Spleen (tissue), 11 donors: ENCODE results near the gene CHST7. TPM values are rescaled to one million over a fixed set of nuclear protein-coding genes. Genes with fewer than 3 reads are reported as not detected.

Experiments used
- DNase-seq: peaks from one replicate; pipeline ENCODE4 v3.0.0-alpha.2; 2020
- H3K27ac ChIP-seq, 8 donors: fragments of 200-600 bp; sonication (generic) in 7 of 8; 1 replicate in 4 of 8; 2 replicates in 4 of 8; pipeline versions ENCODE4 v1.5.0 to v1.8.0; 2016 to 2021; ENCODE audit warnings: inconsistent platforms in 4 of 8, mild to moderate bottlenecking in 4 of 8, moderate library complexity in 1 of 8
- H3K27me3 ChIP-seq, 7 donors: fragments of 200-600 bp; sonication (generic) in 6 of 7; replicated peaks in 1 of 7; 1 replicate in 4 of 7; 2 replicates in 3 of 7; pipeline versions ENCODE4 v1.5.0 to v1.8.0; 2016 to 2021; ENCODE audit warnings: inconsistent platforms in 3 of 7, mild to moderate bottlenecking in 1 of 7
- H3K36me3 ChIP-seq, 6 donors: fragments of 200-600 bp; sonication (generic) in 5 of 6; 1 replicate in 4 of 6; 2 replicates in 2 of 6; pipeline versions ENCODE4 v1.5.0 to v1.8.0; 2016 to 2021; ENCODE audit warnings: inconsistent platforms in 2 of 6
- H3K4me1 ChIP-seq, 6 donors: fragments of 200-600 bp; sonication (generic) in 5 of 6; 1 replicate in 3 of 6; 2 replicates in 3 of 6; pipeline versions ENCODE4 v1.5.0 to v1.8.0; 2016 to 2021; ENCODE audit warnings: inconsistent platforms in 3 of 6
- H3K4me3 ChIP-seq, 8 donors: fragments of 200-600 bp; sonication (generic) in 7 of 8; 1 replicate in 4 of 8; 2 replicates in 4 of 8; pipeline versions ENCODE4 v1.5.0 to v1.8.0; 2016 to 2021; ENCODE audit warnings: inconsistent platforms in 4 of 8, mild to moderate bottlenecking in 4 of 8, moderate library complexity in 2 of 8
- H3K9me3 ChIP-seq, 8 donors: fragments of 200-600 bp; sonication (generic) in 7 of 8; 1 replicate in 4 of 8; 2 replicates in 4 of 8; pipeline versions ENCODE4 v1.5.0 to v1.8.0; 2016 to 2021; ENCODE audit warnings: inconsistent platforms in 4 of 8
- CTCF ChIP-seq, 11 experiments: fragments of 200-600 bp in 7 of 11; fragments of 450-650 bp in 4 of 11; sonication (generic) in 4 of 11; IDR thresholded peaks in 8 of 11; conservative IDR thresholded peaks in 3 of 11; 1 replicate in 7 of 11; 2 replicates in 4 of 11; pipeline versions ENCODE4 v1.4.0 to v1.8.0; 2016 to 2021; ENCODE audit warnings: antibody characterized with exemption in 11 of 11, inconsistent platforms in 4 of 11, mild to moderate bottlenecking in 1 of 11
- POLR2A ChIP-seq, 3 donors: fragments of 450-650 bp; IDR thresholded peaks; one replicate each; pipeline ENCODE4 v1.5.1; 2017; ENCODE audit warnings: antibody characterized with exemption in 3 of 3, mild to moderate bottlenecking in 1 of 3
- POLR2AphosphoS5 ChIP-seq, 3 donors: sonication (generic); formaldehyde crosslinking; IDR thresholded peaks; one replicate each; pipeline ENCODE4 v1.5.1; 2017; ENCODE audit warnings: antibody characterized with exemption in 3 of 3
- WGBS, 5 donors: extraction: QIAGEN DNeasy Blood & Tissue Kit in 3 of 5; methylation state at CpG; one replicate each; pipeline versions ENCODE4 v1.1.5 to v1.1.7; 2013 to 2018; 5-methylcytosine and 5-hydroxymethylcytosine counted together
- intact Hi-C: fragments of 100-400 bp; cut with DNase I; formaldehyde crosslinking; loops from one replicate; pipeline ENCODE4 v1.15.0; 2023; ENCODE audit warnings: low total_unique reads
- polyA plus RNA-seq, 3 donors: library from polyadenylated mRNA; stranded (reverse); fragments of 200-250 nt; gene quantifications; one replicate each; pipeline ENCODE4 v1.2.1, GENCODE V29; 2013
- total RNA-seq, 7 donors: library from RNA; depleted of rRNA in 3 of 7; stranded (reverse); fragments of >200 nt in 3 of 7; fragmentation: NEBNext Ultra II Directional in 4 of 7; extraction: Animal tissue kit (Norgen Biotek cat#: 25700) in 4 of 7; gene quantifications; one replicate each; pipeline versions ENCODE4 v1.1.0 to v1.2.1, GENCODE V29; 2016 to 2021
- donor health status: healthy with polysubstance abuse.
- donor health status: DM: no; HTN: no; CAD: no; lungs with moderate emphysema.
- donor health status: DM: no; HTN: no; CAD: no.
- donor health status: Bipolar disorder and iron deficiency.
- donor health status: healthy.
- donor health status: DM: no; HTN: no; CAD: no.
- donor health status: DM: yes; HTN: yes; CAD: no.

The CHST7 gene
- total and polyA plus RNA-seq, 10 donors = 2.0 to 43.9 (median 18.7) TPM

GRCh38 chrX:46628460-46629371 lies 55.2 kb downstream of the CHST7 start:
- Histone ChIP-seq H3K36me3 (peaks cover 0 to 6% (median 0%) of the 10 kb centered on the region in 6 donors), H3K27me3 (no peaks in the 10 kb centered on the region), H3K27ac (peak overlapping the region in 7 of 8 donors; percentile 51 to 90 (median 83)), H3K9me3 (no peaks in the 10 kb centered on the region), H3K4me1 (peaks cover 11 to 44% (median 28%) of the 10 kb centered on the region in 6 donors), H3K4me3 (peak overlapping the region in 1 of 8 donors; percentile 43)
- TF ChIP-seq POLR2AphosphoS5 (IDR thresholded peaks at IDR 0.05) = peak; percentile 38 to 48 (median 42)
- TF ChIP-seq POLR2A (IDR thresholded peaks at IDR 0.05) = no peak
- TF ChIP-seq CTCF (IDR thresholded peaks at IDR 0.05 in 8 of 11, conservative IDR thresholded peaks at IDR 0.05 in 3 of 11) = no peak
- no peak for DNase-seq
- intact Hi-C loops = no loop called here
- WGBS, 5 donors = 9 to 34% (median 26%) methylated on average over 4 to 6 of the region's 6 CpGs

- intact Hi-C loops = no loop called here
- H3K27me3 ChIP-seq = no peaks in the 10 kb centered on the region
- H3K4me3 ChIP-seq = no peak overlapping the region
- H3K9me3 ChIP-seq = no peaks in the 10 kb centered on the region
- no peak for TF ChIP-seq POLR2A (IDR thresholded peaks at IDR 0.05)
- TF ChIP-seq POLR2AphosphoS5 (IDR thresholded peaks at IDR 0.05) = no peak
- peaks cover 11 to 44% (median 28%) of the 10 kb centered on the region in 6 donors for H3K4me1 ChIP-seq
- 50 to 100% (median 80%) methylated on average over 1 of the region's 1 CpG for WGBS, 5 donors
- peaks cover 0 to 6% (median 0%) of the 10 kb centered on the region in 6 donors for H3K36me3 ChIP-seq
- peak overlapping the region in 4 of 8 donors; percentile 72 to 90 (median 86) for H3K27ac ChIP-seq
- DNase-seq = no peak
Observed at GRCh38 chrX:46630141-46630540, 56.6 kb downstream of the CHST7 start.

- H3K4me3 ChIP-seq = no peak overlapping the region
- DNase-seq = no peak
- H3K4me1 ChIP-seq = peaks cover 0 to 5% (median under 1%) of the 10 kb centered on the region in 6 donors
- peaks cover 0 to 6% (median 0%) of the 10 kb centered on the region in 6 donors for H3K36me3 ChIP-seq
- WGBS, 5 donors = 45 to 60% (median 50%) methylated on average over 3 of the region's 3 CpGs
- H3K27me3 ChIP-seq = no peaks in the 10 kb centered on the region
- peak overlapping the region in 1 of 8 donors; percentile 51 for H3K27ac ChIP-seq
- TF ChIP-seq CTCF (IDR thresholded peaks at IDR 0.05 in 8 of 11, conservative IDR thresholded peaks at IDR 0.05 in 3 of 11) = no peak
- no peak for TF ChIP-seq POLR2A (IDR thresholded peaks at IDR 0.05)
- no peak for TF ChIP-seq POLR2AphosphoS5 (IDR thresholded peaks at IDR 0.05)
- H3K9me3 ChIP-seq = no peaks in the 10 kb centered on the region
- intact Hi-C loops = no loop called here
Observed at GRCh38 chrX:46634577-46634976, 61.0 kb downstream of the CHST7 start.

- Histone ChIP-seq H3K4me1 (no peaks in the 10 kb centered on the region), H3K27ac (no peak overlapping the region), H3K9me3 (no peaks in the 10 kb centered on the region), H3K4me3 (no peak overlapping the region), H3K36me3 (peaks cover 0 to 6% (median 0%) of the 10 kb centered on the region in 6 donors), H3K27me3 (no peaks in the 10 kb centered on the region)
- no peak for DNase-seq
- no peak for TF ChIP-seq POLR2A (IDR thresholded peaks at IDR 0.05)
- no peak for TF ChIP-seq CTCF (IDR thresholded peaks at IDR 0.05 in 8 of 11, conservative IDR thresholded peaks at IDR 0.05 in 3 of 11)
- no peak for TF ChIP-seq POLR2AphosphoS5 (IDR thresholded peaks at IDR 0.05)
- WGBS, 5 donors = 69 to 92% (median 75%) methylated on average over 2 of the region's 2 CpGs
- intact Hi-C loops = no loop called here
Observed at GRCh38 chrX:46635186-46635585, 61.6 kb downstream of the CHST7 start.
